Endothelial cell of umbilical vein (primary cell): ENCODE measurements around the gene SNW1. TPM values are rescaled to one million over a fixed set of nuclear protein-coding genes. Genes with fewer than 3 reads are reported as not detected.

Source experiments
- BruUV-seq: library from RNA; stranded (reverse); fragments of 400-500 nt; replicated peaks from 2 replicates; lab custom pipeline; 2021; lab: Mats Ljungman, UMichigan
- CTCF ChIA-PET: fragments of 300-600, 350-600 bp; sonication (Branson Sonifier 250); formaldehyde crosslinking; loops from one replicate; lab custom pipeline; 2021; ENCODE audit warnings: antibody characterized with exemption, inconsistent platforms; lab: Charles Lee
- POLR2A ChIA-PET: fragments of 300-600, 350-600 bp; sonication (Branson Sonifier 250); formaldehyde crosslinking; loops from one replicate; lab custom pipeline; 2021; ENCODE audit warnings: antibody characterized with exemption, inconsistent platforms; lab: Charles Lee
- DNase-seq: peaks from one replicate; pipeline ENCODE4 v3.0.0-alpha.2; 2011; ENCODE audit warnings: low read depth, low spot score
- FAIRE-seq: peaks from 2 replicates; lab custom pipeline; 2011; peaks lifted over from hg19 to GRCh38; lab: Jason Lieb, UNC
- H2AFZ ChIP-seq: 2 replicates; pipeline ENCODE4 v1.6.0; 2012; ENCODE audit warnings: low read depth, low read length, control low read depth, inconsistent platforms
- H3K27ac ChIP-seq: 2 replicates; pipeline ENCODE4 v1.5.1; 2011; ENCODE audit warnings: low read depth, mild to moderate bottlenecking, control low read depth, low read length, moderate library complexity; ENCODE audit not compliant: insufficient read depth
- H3K27me3 ChIP-seq, 2 experiments: 2 replicates each; pipeline versions ENCODE4 v1.6.0 to v1.6.1; 2011; ENCODE audit warnings: low read length in 2 of 2, mixed read lengths in 1 of 2; ENCODE audit not compliant: control insufficient read depth in 2 of 2, insufficient read depth in 2 of 2
- H3K36me3 ChIP-seq, 2 experiments: 2 replicates in 1 of 2; 3 replicates in 1 of 2; pipeline ENCODE4 v1.5.1; 2011; ENCODE audit warnings: low read length in 2 of 2, mild to moderate bottlenecking in 1 of 2, moderate library complexity in 1 of 2; ENCODE audit not compliant: control insufficient read depth in 2 of 2, insufficient read depth in 2 of 2; ENCODE audit errors: extremely low read depth in 1 of 2
- H3K4me1 ChIP-seq: 3 replicates; pipeline ENCODE4 v1.5.1; 2011; ENCODE audit warnings: mild to moderate bottlenecking, low read length; ENCODE audit not compliant: control insufficient read depth, insufficient read depth; ENCODE audit errors: extremely low read depth
- H3K4me2 ChIP-seq: 2 replicates; pipeline ENCODE4 v1.6.1; 2011; ENCODE audit warnings: low read length, control low read depth, mixed read lengths; ENCODE audit not compliant: insufficient read depth
- H3K4me3 ChIP-seq, 3 experiments: fragments of 200-600 bp in 1 of 3; sonication (generic), shearing (Covaris generic) in 1 of 3; replicated peaks in 1 of 3; 2 replicates each; pipeline ENCODE4 v1.5.1; 2011 to 2016; ENCODE audit warnings: control low read depth in 3 of 3, low read length in 3 of 3, mild to moderate bottlenecking in 2 of 3, inconsistent platforms in 1 of 3, low read depth in 1 of 3, moderate library complexity in 1 of 3; ENCODE audit not compliant: insufficient read depth in 1 of 3
- H3K79me2 ChIP-seq: 2 replicates; pipeline ENCODE4 v1.6.0; 2012; ENCODE audit warnings: low read length, inconsistent platforms; ENCODE audit not compliant: control insufficient read depth, insufficient read depth
- H3K9ac ChIP-seq: replicated peaks from 2 replicates; pipeline ENCODE3; 2011; ENCODE audit warnings: low read length, control low read depth; ENCODE audit not compliant: insufficient read depth; ENCODE audit errors: extremely low read depth
- H3K9me1 ChIP-seq: replicated peaks from 3 replicates; pipeline ENCODE4 v1.6.0; 2011; ENCODE audit warnings: mild to moderate bottlenecking, low read length; ENCODE audit not compliant: control insufficient read depth, insufficient read depth; ENCODE audit errors: extremely low read depth
- H3K9me3 ChIP-seq: replicated peaks from 2 replicates; pipeline ENCODE4 v1.5.1; 2012; ENCODE audit warnings: low read length, inconsistent platforms; ENCODE audit not compliant: control insufficient read depth, insufficient read depth
- H4K20me1 ChIP-seq: replicated peaks from 2 replicates; pipeline ENCODE3; 2011; ENCODE audit warnings: mild to moderate bottlenecking, low read length; ENCODE audit not compliant: control insufficient read depth, insufficient read depth; ENCODE audit errors: extremely low read depth
- CTCF ChIP-seq, 2 donors: IDR thresholded peaks; 1 replicate in 1 of 2; 2 replicates in 1 of 2; pipeline ENCODE4 v1.5.1; 2011; ENCODE audit warnings: low read length in 2 of 2, mild to moderate bottlenecking in 2 of 2, moderate library complexity in 2 of 2, control low read depth in 1 of 2, inconsistent platforms in 1 of 2, low read depth in 1 of 2; ENCODE audit not compliant: insufficient read depth in 1 of 2; ENCODE audit errors: extremely low read depth in 1 of 2
- EZH2 ChIP-seq: IDR thresholded peaks from 2 replicates; pipeline ENCODE4 v1.6.1; 2012; ENCODE audit warnings: borderline replicate concordance, low read depth, mild to moderate bottlenecking, moderate library complexity, low read length, inconsistent platforms; ENCODE audit not compliant: severe bottlenecking
- FOS ChIP-seq: IDR thresholded peaks from 2 replicates; pipeline ENCODE4 v1.6.1; 2011; ENCODE audit warnings: mild to moderate bottlenecking, low read length, moderate library complexity, borderline replicate concordance; ENCODE audit not compliant: insufficient read depth
- MYC ChIP-seq: IDR thresholded peaks from one replicate; pipeline ENCODE4 v1.6.1; 2011; ENCODE audit warnings: mild to moderate bottlenecking, low read depth, low read length
- POLR2A ChIP-seq: IDR thresholded peaks from 2 replicates; pipeline ENCODE4 v1.6.1; 2012; ENCODE audit warnings: low read depth, mild to moderate bottlenecking, control low read depth, low read length
- POLR2AphosphoS5 ChIP-seq: IDR thresholded peaks from 2 replicates; pipeline ENCODE4 v1.6.1; 2012; ENCODE audit warnings: low read depth, mild to moderate bottlenecking, control low read depth, low read length, moderate library complexity; ENCODE audit not compliant: insufficient read depth
- dilution Hi-C: fragments of 300-500 bp; cut with MboI; formaldehyde crosslinking; loops from one replicate; pipeline ENCODE4 v1.15.0; 2019; ENCODE audit warnings: low sequenced_read_pairs; ENCODE audit not compliant: extremely low pct_ligation_motif_present
- intact Hi-C: fragments of 100-400 bp; cut with micrococcal nuclease; formaldehyde crosslinking; loops from one replicate; pipeline ENCODE4 v1.10.0; 2022
- polyA plus RNA-seq, 4 experiments: library from polyadenylated mRNA; depleted of rRNA in 3 of 4; stranded (reverse) in 3 of 4; unstranded in 1 of 4; fragments of >200 nt; gene quantifications; 2 replicates each; pipeline versions ENCODE4 v1.2.1 to v1.2.3, GENCODE V29; 2011 to 2012; ENCODE audit warnings: missing spikeins in 1 of 4
- total RNA-seq: library from RNA; stranded (reverse); gene quantifications from 2 replicates; pipeline ENCODE4 v1.2.3, GENCODE V29; 2021

SNW1 gene
- total and polyA plus RNA-seq, 2 donors (not counting 3 experiments of a cell fraction or from before 2014, with no cell fraction given), result 14.3 to 104 TPM

GRCh38 chr14:77741438-77741837, 19.5 kb downstream of the SNW1 start:
- TF ChIP-seq MYC (no peak), FOS (no peak), CTCF (IDR thresholded peaks at IDR 0.05; ENCODE audit: extremely low read depth in 1 of 2, insufficient read depth in 1 of 2, low read depth in 1 of 2, low read length in 2 of 2) (no peak), POLR2A (no peak), EZH2 (no peak), POLR2AphosphoS5 (no peak)
- no peak overlapping the region for H3K9ac ChIP-seq
- ChIA-PET POLR2A (no interaction called here), CTCF (interaction anchor here (0.8 to 2.0 kb wide), 2 partner anchors 121 to 825 kb away, joined by 3 to 6 read pairs; no protein-coding TSS in a partner anchor)
- no peak overlapping the region for H3K27ac ChIP-seq
- H3K36me3 ChIP-seq, result peaks cover 4 to 10% of the 10 kb centered on the region in 2 experiments
- no peak for FAIRE-seq
- dilution Hi-C loops (no loop called here), intact Hi-C loops (no loop called here)
- H2AFZ ChIP-seq, result no peak overlapping the region
- H4K20me1 ChIP-seq, result no peaks in the 10 kb centered on the region
- no peak overlapping the region for H3K4me3 ChIP-seq
- no peaks in the 10 kb centered on the region for H3K9me3 ChIP-seq
- no peak overlapping the region for H3K4me2 ChIP-seq
- H3K79me2 ChIP-seq, result peaks cover 31% of the 10 kb centered on the region
- H3K27me3 ChIP-seq, result no peaks in the 10 kb centered on the region
- H3K4me1 ChIP-seq, result peaks cover 16% of the 10 kb centered on the region
- no TSS peak for BruUV-seq
- no peaks in the 10 kb centered on the region for H3K9me1 ChIP-seq
- no peak for DNase-seq
